Measurements from ENCODE around the gene GAB2.

The GAB2 gene

DNA sequence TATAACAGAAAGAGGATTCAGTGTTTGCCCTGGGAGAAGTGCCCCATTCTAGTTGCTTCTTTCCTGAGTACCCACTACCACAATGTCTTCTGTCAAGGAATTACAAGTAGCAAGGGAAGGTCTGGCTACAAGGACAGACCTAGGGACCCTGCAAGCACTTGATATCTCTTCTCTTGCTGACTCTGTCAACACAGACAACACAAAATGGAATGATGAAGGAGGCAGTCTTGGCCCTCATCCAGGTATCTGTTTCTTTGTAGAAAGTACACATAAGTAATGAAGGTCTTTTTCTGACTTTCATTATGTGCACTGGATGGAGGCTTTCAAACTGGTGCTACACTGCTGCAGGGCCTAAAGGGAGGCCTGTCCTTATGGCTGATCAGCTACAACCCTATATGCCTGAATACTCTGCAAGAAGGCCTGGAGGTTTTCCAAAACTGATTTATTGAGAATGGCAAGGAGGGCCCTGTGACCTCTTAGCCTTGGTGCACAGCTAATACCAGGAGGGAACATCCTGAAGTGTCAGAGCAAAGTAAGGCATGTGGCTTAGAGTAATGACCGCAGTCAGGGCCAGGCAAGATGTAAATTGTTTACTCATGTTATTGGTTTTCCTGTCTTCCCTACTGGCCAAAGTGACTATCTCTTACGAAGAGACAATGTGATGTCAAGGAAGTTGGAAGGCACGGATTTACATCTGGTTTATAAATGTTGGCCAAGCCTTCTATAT, 31.2 kb downstream of the GAB2 start:
- H3K79me2 ChIP-seq (ENCODE audit: insufficient read depth, low read length), result no peaks in the 10 kb centered on the region
- H3K9me2 ChIP-seq (ENCODE audit: low read depth, low read length), result no peaks in the 10 kb centered on the region
- H3K4me1 ChIP-seq (ENCODE audit: insufficient read depth, low read length, severe bottlenecking), result no peaks in the 10 kb centered on the region
- no peak overlapping the region for H3K4me2 ChIP-seq (ENCODE audit: low read length)
- no peak overlapping the region for H2AFZ ChIP-seq (ENCODE audit: low read length)
- H4K20me1 ChIP-seq (ENCODE audit: insufficient read depth, low read length), result no peaks in the 10 kb centered on the region
- no peaks in the 10 kb centered on the region for H3K36me3 ChIP-seq (ENCODE audit: insufficient read depth, low read length)
- H3K27ac ChIP-seq (ENCODE audit: low read depth, low read length, poor library complexity, severe bottlenecking), result no peak overlapping the region
- TF ChIP-seq, protein P1, sequence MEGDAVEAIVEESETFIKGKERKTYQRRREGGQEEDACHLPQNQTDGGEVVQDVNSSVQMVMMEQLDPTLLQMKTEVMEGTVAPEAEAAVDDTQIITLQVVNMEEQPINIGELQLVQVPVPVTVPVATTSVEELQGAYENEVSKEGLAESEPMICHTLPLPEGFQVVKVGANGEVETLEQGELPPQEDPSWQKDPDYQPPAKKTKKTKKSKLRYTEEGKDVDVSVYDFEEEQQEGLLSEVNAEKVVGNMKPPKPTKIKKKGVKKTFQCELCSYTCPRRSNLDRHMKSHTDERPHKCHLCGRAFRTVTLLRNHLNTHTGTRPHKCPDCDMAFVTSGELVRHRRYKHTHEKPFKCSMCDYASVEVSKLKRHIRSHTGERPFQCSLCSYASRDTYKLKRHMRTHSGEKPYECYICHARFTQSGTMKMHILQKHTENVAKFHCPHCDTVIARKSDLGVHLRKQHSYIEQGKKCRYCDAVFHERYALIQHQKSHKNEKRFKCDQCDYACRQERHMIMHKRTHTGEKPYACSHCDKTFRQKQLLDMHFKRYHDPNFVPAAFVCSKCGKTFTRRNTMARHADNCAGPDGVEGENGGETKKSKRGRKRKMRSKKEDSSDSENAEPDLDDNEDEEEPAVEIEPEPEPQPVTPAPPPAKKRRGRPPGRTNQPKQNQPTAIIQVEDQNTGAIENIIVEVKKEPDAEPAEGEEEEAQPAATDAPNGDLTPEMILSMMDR (IDR thresholded peaks at IDR 0.05; ENCODE audit: low read length), result no peak
- no peak for TF ChIP-seq EZH2 (IDR thresholded peaks at IDR 0.05; ENCODE audit: borderline replicate concordance, low read length)
- no peaks in the 10 kb centered on the region for H3K27me3 ChIP-seq (ENCODE audit: insufficient read depth, low read length)
- H3F3A ChIP-seq (ENCODE audit: insufficient read depth, low read length), result no peaks in the 10 kb centered on the region
- no peak overlapping the region for H3K4me3 ChIP-seq (ENCODE audit: low read depth, low read length, poor library complexity, severe bottlenecking)
- H3K9ac ChIP-seq (ENCODE audit: low read length), result no peak overlapping the region
- 0 out of 2 replicates have a peak, but pooled peaks cover 5% of the 10 kb centered on the region for H3K9me3 ChIP-seq (ENCODE audit: low read length)

DNA sequence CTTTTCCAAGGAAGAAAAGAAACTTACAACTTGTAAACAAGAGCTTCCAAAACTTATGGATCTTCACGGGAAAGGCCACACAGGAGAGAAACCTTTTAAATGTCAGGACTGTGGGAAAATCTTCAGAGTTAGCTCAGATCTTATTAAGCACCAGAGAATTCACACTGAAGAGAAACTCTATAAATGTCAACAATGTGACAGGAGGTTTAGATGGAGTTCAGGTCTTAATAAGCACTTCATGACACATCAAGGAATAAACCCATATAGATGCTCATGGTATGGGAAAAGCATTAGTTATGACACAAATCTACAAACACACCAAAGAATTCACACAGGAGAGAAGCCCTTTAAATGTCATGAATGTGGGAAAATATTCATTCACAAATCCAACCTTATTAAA, 32.4 kb downstream of the GAB2 start:
- H3K4me1 ChIP-seq (ENCODE audit: insufficient read depth, low read length, severe bottlenecking), result no peaks in the 10 kb centered on the region
- no peak overlapping the region for H3K27ac ChIP-seq (ENCODE audit: low read depth, low read length, poor library complexity, severe bottlenecking)
- H3K4me3 ChIP-seq (ENCODE audit: low read depth, low read length, poor library complexity, severe bottlenecking), result no peak overlapping the region
- no peaks in the 10 kb centered on the region for H3K9me2 ChIP-seq (ENCODE audit: low read depth, low read length)
- H4K20me1 ChIP-seq (ENCODE audit: insufficient read depth, low read length), result no peaks in the 10 kb centered on the region
- H3K9me3 ChIP-seq (ENCODE audit: low read length), result 0 out of 2 replicates have a peak, but pooled peaks cover 5% of the 10 kb centered on the region
- H3F3A ChIP-seq (ENCODE audit: insufficient read depth, low read length), result no peaks in the 10 kb centered on the region
- H3K79me2 ChIP-seq (ENCODE audit: insufficient read depth, low read length), result no peaks in the 10 kb centered on the region
- no peak overlapping the region for H2AFZ ChIP-seq (ENCODE audit: low read length)
- TF ChIP-seq EZH2 (IDR thresholded peaks at IDR 0.05; ENCODE audit: borderline replicate concordance, low read length), result no peak
- TF ChIP-seq, protein P1 (IDR thresholded peaks at IDR 0.05; ENCODE audit: low read length), result no peak
- H3K27me3 ChIP-seq (ENCODE audit: insufficient read depth, low read length), result no peaks in the 10 kb centered on the region
- no peak overlapping the region for H3K4me2 ChIP-seq (ENCODE audit: low read length)
- no peaks in the 10 kb centered on the region for H3K36me3 ChIP-seq (ENCODE audit: insufficient read depth, low read length)
- no peak overlapping the region for H3K9ac ChIP-seq (ENCODE audit: low read length)

DNA sequence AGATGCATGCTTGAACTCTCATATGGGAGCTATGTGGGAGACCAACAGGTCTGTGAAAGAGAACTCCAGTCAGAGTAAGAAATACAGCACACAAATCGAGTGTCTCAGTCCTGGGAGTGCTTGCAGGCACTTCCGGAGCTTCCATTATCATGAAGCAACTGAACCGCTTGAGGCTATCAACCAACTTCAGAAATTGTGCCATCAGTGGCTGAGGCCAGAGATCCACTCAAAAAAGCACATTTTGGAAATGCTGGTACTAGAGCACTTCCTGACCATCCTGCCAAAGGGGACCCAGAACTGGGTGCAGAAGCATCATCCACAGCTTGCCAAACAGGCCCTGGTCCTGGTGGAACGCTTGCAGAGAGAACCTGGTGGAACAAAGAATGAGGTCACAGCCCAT, 33.4 kb downstream of the GAB2 start:
- Histone ChIP-seq H3K9ac (ENCODE audit: low read length) (no peak overlapping the region), H3K9me3 (ENCODE audit: low read length) (0 out of 2 replicates have a peak, but pooled peaks cover 5% of the 10 kb centered on the region), H3K36me3 (ENCODE audit: insufficient read depth, low read length) (no peaks in the 10 kb centered on the region), H3K27me3 (ENCODE audit: insufficient read depth, low read length) (no peaks in the 10 kb centered on the region), H2AFZ (ENCODE audit: low read length) (no peak overlapping the region), H3K4me3 (ENCODE audit: low read depth, low read length, poor library complexity, severe bottlenecking) (no peak overlapping the region), H4K20me1 (ENCODE audit: insufficient read depth, low read length) (no peaks in the 10 kb centered on the region), H3F3A (ENCODE audit: insufficient read depth, low read length) (no peaks in the 10 kb centered on the region), H3K4me2 (ENCODE audit: low read length) (no peak overlapping the region), H3K27ac (ENCODE audit: low read depth, low read length, poor library complexity, severe bottlenecking) (no peak overlapping the region), H3K79me2 (ENCODE audit: insufficient read depth, low read length) (no peaks in the 10 kb centered on the region), H3K4me1 (ENCODE audit: insufficient read depth, low read length, severe bottlenecking) (no peaks in the 10 kb centered on the region), H3K9me2 (ENCODE audit: low read depth, low read length) (no peaks in the 10 kb centered on the region)
- TF ChIP-seq, protein P1 (IDR thresholded peaks at IDR 0.05; ENCODE audit: low read length), result no peak
- no peak for TF ChIP-seq EZH2 (IDR thresholded peaks at IDR 0.05; ENCODE audit: borderline replicate concordance, low read length)
